Right ventricle myocardium inferior (tissue), 1 donor: ENCODE results near the gene TOX2. TPM values are rescaled to one million over a fixed set of nuclear protein-coding genes. Genes with fewer than 3 reads are reported as not detected.

Source experiments
- ATAC-seq: fragments of 200-7000 bp; cut with Tn5 transposase; one replicate; pipeline ENCODE4 v1.9.1; 2020; ENCODE audit warnings: mild to moderate bottlenecking, moderate library complexity
- DNase-seq: peaks from one replicate; pipeline ENCODE4 v3.0.0; 2021; ENCODE audit errors: missing footprints
- intact Hi-C: fragments of 100-400 bp; cut with DNase I; formaldehyde crosslinking; loops from one replicate; pipeline ENCODE4 v1.11.0; 2022
- total RNA-seq: library from RNA; stranded (reverse); fragmentation: NEBNext Ultra II Directional; extraction: Animal tissue kit (Norgen Biotek cat#: 25700); gene quantifications from one replicate; pipeline ENCODE4 v1.2.1, GENCODE V29; 2021
- donor health status: DM: no; HTN: yes; CAD: no; lungs with severe emphysema.

Gene TOX2
- total RNA-seq, 1 donor from 2014 or later = 1.1 TPM

DNA sequence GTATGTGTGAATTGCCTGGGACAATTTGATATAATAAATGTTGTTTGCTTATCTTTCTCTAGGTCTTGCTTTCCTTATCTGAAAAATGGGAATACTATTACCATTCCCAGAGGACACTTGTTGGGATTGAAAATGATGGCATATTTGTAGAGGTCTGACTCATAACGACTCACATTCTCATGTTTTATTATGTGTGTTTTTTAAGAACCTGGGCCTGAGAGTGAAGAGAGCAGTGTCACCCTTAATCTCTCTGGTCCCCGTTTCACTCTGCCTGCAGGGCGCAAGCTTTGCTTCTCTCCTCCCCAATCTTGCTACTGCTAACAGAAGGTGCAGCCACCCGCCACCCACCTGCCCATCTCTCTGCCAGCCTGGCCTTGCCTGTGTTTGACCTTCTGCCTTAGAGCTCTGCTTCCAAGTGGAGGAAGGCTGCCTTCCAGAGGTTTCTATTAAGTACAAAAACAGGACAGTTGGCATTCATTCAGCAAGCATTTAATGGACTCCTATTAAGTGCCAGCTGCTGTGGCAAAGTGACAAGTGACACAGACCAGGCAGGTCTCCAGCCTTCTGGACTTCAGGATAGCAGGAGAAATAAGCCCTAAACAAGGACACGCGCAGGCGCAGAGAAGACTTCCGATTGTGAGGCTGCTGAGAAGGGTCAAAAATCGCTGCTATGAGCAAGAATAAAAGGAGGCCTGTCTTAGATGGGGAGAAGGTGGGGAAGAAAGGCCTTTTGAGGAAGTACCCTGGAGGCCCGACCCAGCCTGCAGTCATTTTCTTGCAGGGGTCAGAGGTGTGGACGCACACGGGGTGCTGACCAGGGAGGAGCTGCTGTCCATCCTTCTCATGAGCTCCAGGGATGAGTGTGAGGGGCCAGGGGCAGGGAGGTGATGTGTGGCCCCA, 159.8 kb downstream of the TOX2 start:
- intact Hi-C loops = loop anchor here (5.0 kb wide), 1 partner anchor 537 kb away; no protein-coding TSS in a partner anchor

DNA sequence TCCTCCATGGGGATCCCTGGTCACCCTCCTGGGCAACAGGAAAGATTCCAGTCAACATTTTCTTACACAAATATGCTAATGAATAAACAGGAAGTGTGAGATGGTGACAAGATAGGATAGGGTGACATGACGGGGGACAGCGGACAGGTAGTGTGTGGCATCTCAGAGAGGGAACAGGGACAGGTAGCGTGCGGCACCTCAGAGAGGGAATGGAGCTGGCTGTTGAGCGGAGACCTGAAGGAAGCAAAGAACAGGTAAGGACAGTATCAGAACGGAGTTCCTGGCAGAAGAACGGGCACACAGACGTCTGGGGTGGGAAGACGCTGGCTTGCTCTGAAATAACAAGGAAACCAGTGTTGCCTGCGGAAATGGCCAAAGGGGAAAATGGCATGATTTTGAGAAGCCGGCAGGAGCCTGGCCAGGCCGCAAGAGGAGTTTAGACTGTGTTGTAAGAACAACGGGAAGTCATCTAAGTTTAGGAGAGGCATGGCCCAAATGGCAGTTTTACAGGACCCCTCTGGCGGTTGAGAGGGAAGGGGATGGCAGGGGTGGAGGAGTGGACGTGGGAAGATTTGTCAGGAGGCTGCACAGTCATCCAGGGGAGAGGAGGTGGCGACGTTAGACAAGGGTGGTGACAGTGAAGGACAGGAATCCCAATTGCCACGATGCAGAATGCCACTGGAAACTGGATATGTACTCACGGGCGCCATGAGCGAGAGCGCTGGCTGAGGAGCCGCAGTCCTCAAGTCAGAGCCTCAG, 160.7 kb downstream of the TOX2 start:
- intact Hi-C loops = loop anchor here (5.0 kb wide), 1 partner anchor 538 kb away; no protein-coding TSS in a partner anchor
- ATAC-seq = no peak
- no peak for DNase-seq

More for the DNA sequence above, 159.8 kb downstream of the TOX2 start:
- peak; percentile 85 for ATAC-seq
- DNase-seq = peak; percentile 77

DNA sequence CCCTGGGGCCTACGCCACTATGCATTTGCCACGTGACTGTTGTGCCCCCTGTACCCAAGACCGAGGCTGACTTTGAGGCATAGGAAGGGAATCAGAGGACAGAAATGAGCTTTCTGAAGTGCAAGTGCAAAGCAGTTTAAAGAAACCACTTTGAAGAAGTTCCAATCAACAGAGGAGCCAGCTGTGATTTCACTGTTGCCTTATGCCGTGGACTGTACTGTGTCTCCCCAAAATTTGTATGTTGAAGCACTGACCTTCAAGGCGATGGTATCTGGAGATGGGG, 161.2 kb downstream of the TOX2 start:
- DNase-seq = no peak
- intact Hi-C loops = loop anchor here (5.0 kb wide), 1 partner anchor 539 kb away; no protein-coding TSS in a partner anchor
- ATAC-seq = no peak

GRCh38 chr20:44079291-44079690, 164.6 kb downstream of the TOX2 start:
- no peak for DNase-seq
- intact Hi-C loops = loop anchor here (5.0 kb wide), 1 partner anchor 542 kb away; no protein-coding TSS in a partner anchor
- ATAC-seq = no peak

DNA sequence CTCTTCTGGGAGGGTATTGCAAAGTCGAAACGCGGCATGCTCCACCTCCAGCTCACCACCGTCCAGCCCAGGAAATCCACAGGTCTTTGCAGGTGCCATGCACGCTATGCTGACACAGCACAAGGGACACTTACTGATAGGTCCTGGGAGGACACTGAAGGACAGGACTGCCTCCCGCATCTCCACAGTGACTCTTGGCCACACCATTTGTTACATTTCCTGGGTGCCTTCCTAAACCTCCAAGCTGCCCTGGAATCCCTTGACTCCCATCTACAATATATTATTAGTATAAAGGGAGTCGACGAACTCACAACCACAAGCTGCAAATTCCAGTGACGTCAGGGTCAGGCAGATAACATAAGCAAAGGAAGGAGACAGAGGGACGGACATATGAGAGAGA, 165.4 kb downstream of the TOX2 start:
- no peak for DNase-seq
- intact Hi-C loops = loop anchor here (2.0 kb wide), 3 partner anchors 23 to 331 kb away; no protein-coding TSS in a partner anchor
- ATAC-seq = no peak

DNA sequence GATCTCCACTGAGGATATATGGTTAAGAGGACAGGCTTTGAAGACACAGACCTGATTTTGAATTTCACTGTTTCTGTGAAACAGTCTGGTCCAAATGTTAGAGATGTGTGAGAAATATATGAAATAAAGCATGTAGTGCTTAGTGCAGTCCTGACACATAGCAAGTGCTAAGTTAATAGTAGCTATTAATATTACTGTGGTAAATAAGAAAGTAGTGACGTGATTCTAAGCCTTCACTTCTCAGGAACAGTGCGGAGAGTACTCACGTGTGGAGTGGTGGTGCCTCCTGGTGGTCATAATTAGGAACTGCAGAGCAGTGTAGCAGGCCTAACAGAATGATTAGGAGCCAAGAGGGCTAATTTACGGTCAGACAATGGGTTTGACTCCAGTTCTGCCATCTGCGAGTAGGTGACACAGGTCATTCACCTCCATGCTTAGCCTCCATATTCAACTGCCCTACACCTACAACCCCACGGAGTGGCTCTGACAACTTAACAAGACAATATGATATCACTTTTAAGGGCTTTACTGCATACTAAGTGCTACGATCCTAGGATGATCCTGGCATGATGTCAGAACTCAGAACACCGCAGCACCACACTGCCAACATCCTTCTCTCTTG, 166.1 kb downstream of the TOX2 start:
- DNase-seq (no peak), ATAC-seq (peak; percentile 83)
- intact Hi-C loops = loop anchor here (2.0 kb wide), 3 partner anchors 24 to 332 kb away; no protein-coding TSS in a partner anchor

GRCh38 chr20:44081476-44081875, 166.8 kb downstream of the TOX2 start:
- intact Hi-C loops = loop anchor here (2.0 kb wide), 3 partner anchors 25 to 333 kb away; no protein-coding TSS in a partner anchor
- ATAC-seq = no peak
- no peak for DNase-seq

GRCh38 chr20:44081888-44082287, 167.2 kb downstream of the TOX2 start:
- intact Hi-C loops = loop anchor here (2.0 kb wide), 3 partner anchors 25 to 333 kb away; no protein-coding TSS in a partner anchor
- ATAC-seq (no peak), DNase-seq (no peak)

DNA sequence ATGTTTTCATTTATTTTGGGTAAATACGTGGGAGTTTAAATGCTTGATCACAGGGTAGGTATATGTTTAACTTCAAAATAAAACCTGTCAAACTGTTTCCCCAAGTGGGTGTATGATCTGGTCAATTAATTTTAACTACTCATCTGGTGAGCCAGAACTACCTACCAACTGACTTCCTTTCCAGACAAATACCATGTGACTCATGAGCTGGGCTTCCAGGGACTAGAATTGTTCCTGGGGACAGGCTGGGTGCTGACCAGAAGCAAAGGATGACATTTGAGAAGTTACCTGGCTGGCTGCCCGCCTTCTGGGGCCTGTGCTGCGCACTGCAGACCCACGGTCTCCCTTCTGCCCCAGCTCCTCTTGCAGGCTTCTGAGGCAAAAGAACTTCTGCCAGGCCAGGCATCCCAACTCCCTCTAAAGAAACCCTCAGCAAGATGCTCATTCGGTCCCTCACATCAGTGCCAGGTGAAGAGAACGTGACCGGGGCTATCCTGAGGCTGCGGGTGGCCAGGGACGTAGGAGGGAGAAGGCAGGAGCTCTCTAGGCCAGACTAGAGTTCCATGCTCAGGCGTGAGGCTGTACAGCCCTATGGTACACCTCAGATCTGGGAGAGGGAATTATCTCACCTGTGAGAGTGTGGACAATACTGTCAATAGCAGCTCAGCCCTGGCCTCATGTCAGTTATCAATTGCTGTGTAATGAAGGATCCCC, 168.7 kb downstream of the TOX2 start:
- DNase-seq (no peak), ATAC-seq (peak; percentile 61)
- intact Hi-C loops = no loop called here

GRCh38 chr20:44084439-44084838, 169.8 kb downstream of the TOX2 start:
- ATAC-seq = no peak
- DNase-seq = no peak
- intact Hi-C loops = no loop called here

DNA sequence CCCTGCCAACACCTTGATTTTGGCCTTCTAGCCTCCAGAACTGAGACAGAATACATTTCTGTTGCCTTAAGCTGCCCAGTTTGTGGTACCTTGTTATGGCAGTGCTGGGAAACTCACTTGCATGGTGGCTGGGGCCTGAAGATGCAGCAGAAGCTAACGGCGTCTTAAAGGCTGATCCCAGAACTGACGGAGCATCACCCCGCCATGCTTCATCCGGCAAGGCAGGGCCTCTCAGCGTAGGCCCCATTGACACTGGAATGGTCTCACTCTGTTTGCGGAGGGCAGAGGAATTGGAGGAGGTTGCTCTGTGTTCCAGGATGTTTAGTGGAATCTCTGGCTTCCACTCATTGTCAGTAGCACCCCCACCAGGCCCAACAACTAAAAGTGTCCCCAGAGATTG, 170.2 kb downstream of the TOX2 start:
- no peak for DNase-seq
- no peak for ATAC-seq
- intact Hi-C loops = no loop called here

- ATAC-seq = no peak
- no peak for DNase-seq
- intact Hi-C loops = no loop called here
Measured at GRCh38 chr20:44085616-44086434, 171.2 kb downstream of the TOX2 start.

DNA sequence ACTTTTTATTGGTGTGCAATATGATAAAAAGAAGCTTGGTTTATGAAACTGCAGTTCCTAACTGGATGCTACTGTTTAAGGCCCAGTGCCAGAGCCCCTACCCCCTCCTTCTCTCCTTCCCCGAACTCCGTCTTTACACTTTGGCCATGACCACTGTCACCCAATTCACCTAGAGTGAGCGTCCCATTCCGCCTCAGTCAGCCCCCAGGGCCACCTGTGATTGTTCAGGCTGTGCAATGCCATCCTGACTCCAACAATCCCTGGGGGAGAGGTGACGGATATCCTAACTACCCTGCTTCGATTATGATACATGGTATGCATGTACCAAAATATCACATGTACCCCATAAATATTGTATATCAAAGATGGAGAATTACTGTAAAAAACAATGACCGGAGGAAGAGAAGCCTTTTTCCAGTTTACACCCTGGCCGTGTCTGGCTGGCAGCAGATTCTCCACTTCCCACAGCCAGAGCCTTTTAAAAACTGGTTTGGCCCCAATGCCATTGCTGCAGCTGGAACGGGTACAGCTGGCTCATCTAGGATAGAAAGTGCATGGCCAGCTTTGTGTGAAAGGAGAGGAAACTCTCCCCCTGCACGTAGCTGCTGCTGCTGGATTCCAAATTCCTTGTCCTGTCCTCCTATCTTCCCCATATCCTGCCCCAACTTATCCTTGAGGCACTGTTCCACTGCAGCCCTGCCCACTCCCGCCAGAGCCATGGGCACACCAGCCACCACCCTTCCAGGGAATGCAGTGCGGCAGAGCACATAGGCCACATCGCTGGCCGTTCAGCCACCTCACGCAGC, 172.6 kb downstream of the TOX2 start:
- intact Hi-C loops = no loop called here

DNA sequence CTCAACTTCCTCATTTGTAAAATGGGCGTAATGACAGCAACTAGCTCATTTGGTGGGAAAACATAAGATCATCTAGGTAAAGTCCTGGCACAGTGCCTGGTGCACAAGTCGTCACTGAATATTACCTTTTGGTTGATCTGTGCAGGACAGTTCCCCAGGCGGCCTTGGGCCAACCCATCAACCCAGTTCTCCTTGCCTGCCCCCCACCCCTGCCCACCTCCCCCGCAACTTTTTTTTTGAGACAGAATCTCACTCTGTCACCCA, 173.1 kb downstream of the TOX2 start:
- ATAC-seq (no peak), DNase-seq (no peak)
- intact Hi-C loops = no loop called here

More for the DNA sequence above, 172.6 kb downstream of the TOX2 start:
- DNase-seq (no peak), ATAC-seq (peak; percentile 29)

- no peak for ATAC-seq
- intact Hi-C loops = loop anchor here (5.0 kb wide), 1 partner anchor 553 kb away; no protein-coding TSS in a partner anchor
- no peak for DNase-seq
Measured at GRCh38 chr20:44089987-44090674, 175.5 kb downstream of the TOX2 start.

DNA sequence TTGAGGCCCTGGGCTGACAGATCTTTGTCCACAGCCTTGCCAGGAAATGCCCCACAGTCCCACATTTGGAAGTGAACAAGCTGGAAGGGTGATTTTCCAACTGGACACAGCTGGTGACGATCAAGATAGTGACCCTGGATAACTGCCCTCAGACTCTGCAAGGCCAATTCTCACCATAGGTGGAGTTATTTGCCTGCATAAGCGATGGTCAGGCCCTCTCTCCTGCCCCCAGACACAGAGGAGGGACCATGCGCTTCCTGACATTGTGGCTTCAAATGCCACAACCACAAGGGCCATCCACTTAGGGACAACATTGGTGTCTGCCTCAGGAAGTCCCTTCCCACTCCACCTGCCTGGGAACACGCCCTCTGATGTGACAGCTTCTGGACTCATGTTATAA, 176.4 kb downstream of the TOX2 start:
- DNase-seq (no peak), ATAC-seq (no peak)
- intact Hi-C loops = loop anchor here (5.0 kb wide), 1 partner anchor 554 kb away; no protein-coding TSS in a partner anchor
